Glutamatergic neuron (in vitro differentiated cells): Measurements from ENCODE around the gene TM4SF20. TPM values are rescaled to one million over a fixed set of nuclear protein-coding genes. Genes with fewer than 3 reads are reported as not detected.

Source experiments
- DNase-seq: peaks from one replicate; pipeline ENCODE4 v3.0.0; 2022
- H3K27ac Mint-ChIP-seq: one replicate; pipeline ENCODE4 v1.8.0; 2020; ENCODE audit warnings: mild to moderate bottlenecking, mixed read lengths, inconsistent platforms; ENCODE audit not compliant: unreplicated experiment
- H3K27me3 Mint-ChIP-seq: one replicate; pipeline ENCODE4 v1.8.0; 2020; ENCODE audit warnings: mild to moderate bottlenecking, moderate library complexity, mixed read lengths, inconsistent platforms; ENCODE audit not compliant: unreplicated experiment
- H3K36me3 Mint-ChIP-seq: one replicate; pipeline ENCODE4 v1.8.0; 2020; ENCODE audit warnings: mild to moderate bottlenecking, mixed read lengths, inconsistent platforms; ENCODE audit not compliant: unreplicated experiment
- H3K4me1 Mint-ChIP-seq: one replicate; pipeline ENCODE4 v1.8.0; 2020; ENCODE audit warnings: mild to moderate bottlenecking, low read depth, mixed read lengths, inconsistent platforms; ENCODE audit not compliant: unreplicated experiment
- H3K4me3 Mint-ChIP-seq: one replicate; pipeline ENCODE4 v1.8.0; 2020; ENCODE audit warnings: mild to moderate bottlenecking, mixed read lengths, inconsistent platforms; ENCODE audit not compliant: unreplicated experiment
- H3K9me3 Mint-ChIP-seq: one replicate; pipeline ENCODE4 v1.8.0; 2020; ENCODE audit warnings: mild to moderate bottlenecking, moderate library complexity, mixed read lengths, inconsistent platforms; ENCODE audit not compliant: unreplicated experiment
- total RNA-seq: library from RNA; stranded (reverse); fragmentation: NEBNext Ultra II Directional; extraction: Animal tissue kit (Norgen Biotek cat#: 25700); gene quantifications from one replicate; pipeline ENCODE4 v1.2.1, GENCODE V29; 2021; ENCODE audit not compliant: unreplicated experiment
- TF ChIP-seq, protein P1 (sequence below): fragments of 200-600 bp; sonication (generic); IDR thresholded peaks from one replicate; pipeline ENCODE4 v1.5.0; 2021; ENCODE audit not compliant: partially characterized antibody, unreplicated experiment

The TM4SF20 gene
- total RNA-seq, 1 donor from 2014 or later, result not detected

DNA sequence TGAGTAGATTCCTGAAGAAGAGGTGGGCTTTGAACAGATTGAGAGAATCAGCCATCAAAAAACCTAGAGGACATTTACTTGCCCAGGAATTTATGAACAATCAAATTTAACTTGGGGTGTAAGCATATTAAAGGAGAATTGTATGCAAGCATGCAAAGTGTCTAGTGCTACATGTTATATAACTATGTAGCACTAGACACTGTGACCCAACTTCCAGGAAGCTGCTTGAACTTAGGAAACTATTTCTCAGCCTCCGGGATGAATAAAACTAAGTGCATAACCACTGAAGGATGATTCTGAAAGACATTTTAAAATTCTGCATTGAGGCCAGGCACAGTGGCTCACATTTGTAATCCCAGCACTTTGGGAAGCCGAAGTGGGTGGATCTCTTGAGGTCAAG is 41.7 kb downstream of the TM4SF20 start:
- peaks cover 2% of the 10 kb centered on the region for H3K9me3 Mint-ChIP-seq
- TF ChIP-seq, protein P1, sequence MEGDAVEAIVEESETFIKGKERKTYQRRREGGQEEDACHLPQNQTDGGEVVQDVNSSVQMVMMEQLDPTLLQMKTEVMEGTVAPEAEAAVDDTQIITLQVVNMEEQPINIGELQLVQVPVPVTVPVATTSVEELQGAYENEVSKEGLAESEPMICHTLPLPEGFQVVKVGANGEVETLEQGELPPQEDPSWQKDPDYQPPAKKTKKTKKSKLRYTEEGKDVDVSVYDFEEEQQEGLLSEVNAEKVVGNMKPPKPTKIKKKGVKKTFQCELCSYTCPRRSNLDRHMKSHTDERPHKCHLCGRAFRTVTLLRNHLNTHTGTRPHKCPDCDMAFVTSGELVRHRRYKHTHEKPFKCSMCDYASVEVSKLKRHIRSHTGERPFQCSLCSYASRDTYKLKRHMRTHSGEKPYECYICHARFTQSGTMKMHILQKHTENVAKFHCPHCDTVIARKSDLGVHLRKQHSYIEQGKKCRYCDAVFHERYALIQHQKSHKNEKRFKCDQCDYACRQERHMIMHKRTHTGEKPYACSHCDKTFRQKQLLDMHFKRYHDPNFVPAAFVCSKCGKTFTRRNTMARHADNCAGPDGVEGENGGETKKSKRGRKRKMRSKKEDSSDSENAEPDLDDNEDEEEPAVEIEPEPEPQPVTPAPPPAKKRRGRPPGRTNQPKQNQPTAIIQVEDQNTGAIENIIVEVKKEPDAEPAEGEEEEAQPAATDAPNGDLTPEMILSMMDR, result no peak
- H3K4me3 Mint-ChIP-seq, result no peak overlapping the region
- no peaks in the 10 kb centered on the region for H3K36me3 Mint-ChIP-seq
- H3K27me3 Mint-ChIP-seq, result no peaks in the 10 kb centered on the region
- H3K27ac Mint-ChIP-seq, result no peak overlapping the region
- no peak for DNase-seq
- H3K4me1 Mint-ChIP-seq, result peaks cover 6% of the 10 kb centered on the region

DNA sequence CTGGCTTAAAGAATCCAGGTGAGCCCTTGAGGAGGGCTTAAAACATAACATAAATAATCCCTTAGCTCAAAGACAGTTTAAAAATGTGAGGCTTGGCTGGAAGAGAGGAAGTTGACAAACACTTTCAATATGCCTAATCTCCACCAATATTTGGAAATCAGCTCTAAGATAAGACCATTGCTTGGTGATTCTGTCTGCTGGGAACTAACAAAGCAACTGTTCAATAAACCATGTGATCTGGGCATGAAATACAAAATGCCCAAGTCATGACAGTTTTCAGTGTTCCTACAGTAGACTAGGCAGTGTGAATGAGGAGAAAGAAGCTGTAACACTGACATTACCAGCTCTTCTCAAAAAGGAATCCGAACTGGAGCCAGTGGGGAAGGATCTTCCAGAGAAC is 43.4 kb downstream of the TM4SF20 start:
- TF ChIP-seq, protein P1, result no peak
- H3K4me3 Mint-ChIP-seq, result no peak overlapping the region
- H3K4me1 Mint-ChIP-seq, result peaks cover 6% of the 10 kb centered on the region
- no peak for DNase-seq
- H3K9me3 Mint-ChIP-seq, result peaks cover 2% of the 10 kb centered on the region
- no peak overlapping the region for H3K27ac Mint-ChIP-seq
- H3K27me3 Mint-ChIP-seq, result no peaks in the 10 kb centered on the region
- H3K36me3 Mint-ChIP-seq, result no peaks in the 10 kb centered on the region

DNA sequence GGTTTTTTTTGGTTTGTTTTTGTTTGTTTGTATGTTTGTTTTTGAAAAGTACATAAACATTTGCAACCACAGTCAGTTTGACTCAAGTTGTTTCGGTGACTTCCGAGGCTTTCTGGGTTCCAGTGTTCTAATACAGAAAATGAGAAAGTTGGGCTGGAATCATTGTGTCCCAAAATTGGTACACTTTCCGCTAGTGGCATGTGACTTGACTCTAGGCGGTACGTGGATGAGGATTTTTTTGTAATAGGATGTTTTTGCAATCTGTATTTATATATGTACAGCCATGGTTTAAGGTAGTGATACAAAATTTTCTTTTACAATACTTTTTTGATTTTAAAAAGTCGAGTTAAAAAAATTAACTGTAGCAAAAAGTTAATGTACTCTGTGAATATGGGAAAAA is 52.3 kb downstream of the TM4SF20 start:
- peak overlapping the region; percentile 91 for H3K4me3 Mint-ChIP-seq
- peaks cover 11% of the 10 kb centered on the region for H3K4me1 Mint-ChIP-seq
- TF ChIP-seq, protein P1, result no peak
- H3K27ac Mint-ChIP-seq, result no peak overlapping the region
- H3K36me3 Mint-ChIP-seq, result no peaks in the 10 kb centered on the region
- no peaks in the 10 kb centered on the region for H3K27me3 Mint-ChIP-seq
- DNase-seq, result no peak
- no peaks in the 10 kb centered on the region for H3K9me3 Mint-ChIP-seq

DNA sequence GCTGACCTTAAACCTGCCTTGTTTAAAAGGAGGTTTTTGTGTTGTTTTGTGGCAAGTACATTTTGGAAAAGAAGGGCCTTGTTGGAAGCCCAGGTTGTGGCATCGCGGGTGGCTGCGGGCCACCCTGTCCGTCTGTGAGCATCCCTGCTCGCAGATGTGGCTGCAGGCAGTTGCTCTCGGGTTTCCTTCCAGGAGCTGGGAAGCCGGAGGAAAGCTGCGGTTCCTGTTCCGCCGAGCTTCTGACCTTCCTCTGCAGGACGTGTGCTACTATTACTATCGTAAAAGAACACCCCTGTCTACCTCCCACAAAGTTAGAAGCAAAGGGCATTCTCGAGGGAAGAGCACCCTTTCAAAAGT is 53.3 kb downstream of the TM4SF20 start:
- Mint-ChIP-seq H3K36me3 (no peaks in the 10 kb centered on the region), H3K27me3 (no peaks in the 10 kb centered on the region), H3K4me3 (peak overlapping the region; percentile 91), H3K4me1 (peaks cover 11% of the 10 kb centered on the region), H3K27ac (peak overlapping the region; percentile 95), H3K9me3 (no peaks in the 10 kb centered on the region)
- TF ChIP-seq, protein P1, result no peak
- DNase-seq, result peak; percentile 64

DNA sequence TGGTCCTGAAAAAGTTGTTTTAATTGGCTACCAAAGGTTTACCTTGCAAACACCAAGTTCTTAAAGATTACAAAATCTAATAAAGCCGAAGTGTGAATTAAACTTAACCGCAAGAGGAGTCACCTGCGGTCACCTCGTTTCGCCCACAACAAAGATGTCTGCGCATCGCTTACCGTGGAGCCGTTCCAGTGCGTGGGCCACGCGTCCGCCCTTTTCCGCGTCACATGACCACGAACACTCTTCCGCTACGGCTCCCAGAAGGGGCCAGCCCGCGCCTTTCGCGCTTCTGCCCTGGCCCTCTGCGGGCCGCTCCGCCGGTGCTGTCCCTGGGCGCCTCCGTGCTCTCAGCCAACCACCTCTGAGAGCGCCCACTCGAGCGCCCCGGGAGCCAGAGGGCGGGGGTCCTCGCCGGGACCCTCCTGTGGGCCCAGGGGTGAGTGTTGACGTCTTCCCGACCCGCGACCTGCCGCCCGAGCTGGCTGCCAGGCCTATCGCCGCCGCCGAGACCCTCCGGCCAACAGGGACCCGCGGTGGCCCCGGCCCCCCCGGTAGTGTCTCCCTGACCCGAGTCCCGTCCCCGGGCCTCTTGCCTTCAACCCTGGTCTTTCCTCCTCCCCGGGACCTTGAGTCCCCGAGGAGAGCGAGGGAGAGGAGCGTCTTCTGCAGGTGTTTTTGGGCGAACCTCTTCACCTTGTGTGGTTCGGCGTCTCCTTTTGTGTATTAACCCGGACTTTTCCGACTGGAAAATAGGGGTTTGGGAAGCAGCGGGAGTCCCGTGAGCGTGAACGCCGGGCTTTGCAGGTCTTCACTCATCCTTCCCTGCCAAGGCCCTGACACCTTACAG is 53.9 kb downstream of the TM4SF20 start, which contains the start of gene MFF:
Gene MFF, plus strand, starts transcription at position 257 of the 844 bp plus-strand sequence. CDS start 5,415 bp downstream, outside the sequence.
- DNase-seq, result peak; percentile 92
- H3K4me1 Mint-ChIP-seq, result peaks cover 11% of the 10 kb centered on the region
- H3K27ac Mint-ChIP-seq, result peak within 1 kb of the TSS; percentile 95
- no peaks in the 10 kb centered on the region for H3K9me3 Mint-ChIP-seq
- H3K36me3 Mint-ChIP-seq, result no peaks in the 10 kb centered on the region
- H3K27me3 Mint-ChIP-seq, result no peaks in the 10 kb centered on the region
- TF ChIP-seq, protein P1, result no peak
- H3K4me3 Mint-ChIP-seq, result peak within 1 kb of the TSS; percentile 94
